ENCODE measurements around the gene BCKDHA.

- no peak for TF ChIP-seq POLR2AphosphoS5 (IDR thresholded peaks at IDR 0.05)
- no peak for TF ChIP-seq POLR2A (IDR thresholded peaks at IDR 0.05; ENCODE audit: low read depth)
These were observed 22.7 kb downstream of the BCKDHA start for GRCh38 chr19:41420101-41420880.

Measured in esophagus muscularis mucosa (tissue), 2 donors.